HG03457 (cell line): ENCODE measurements around the gene POLR2E.

Source experiments
- ATAC-seq: cut with Tn5 transposase; IDR thresholded peaks from one replicate; pipeline ENCODE4 v1.9.1; 2021; ENCODE audit warnings: moderate number of reproducible peaks; ENCODE audit not compliant: unreplicated experiment

The POLR2E gene

GRCh38 chr19:1066748-1067340 lies 28.3 kb downstream of the POLR2E start, which contains the start of gene ARHGAP45:
TSS of gene ARHGAP45 (plus strand) at chr19:1067167. CDS start at chr19:1067406, 239 bp downstream.
- no peak for ATAC-seq

- ATAC-seq: no peak
These were observed 28.9 kb downstream of the POLR2E start for GRCh38 chr19:1066251-1066747.

DNA sequence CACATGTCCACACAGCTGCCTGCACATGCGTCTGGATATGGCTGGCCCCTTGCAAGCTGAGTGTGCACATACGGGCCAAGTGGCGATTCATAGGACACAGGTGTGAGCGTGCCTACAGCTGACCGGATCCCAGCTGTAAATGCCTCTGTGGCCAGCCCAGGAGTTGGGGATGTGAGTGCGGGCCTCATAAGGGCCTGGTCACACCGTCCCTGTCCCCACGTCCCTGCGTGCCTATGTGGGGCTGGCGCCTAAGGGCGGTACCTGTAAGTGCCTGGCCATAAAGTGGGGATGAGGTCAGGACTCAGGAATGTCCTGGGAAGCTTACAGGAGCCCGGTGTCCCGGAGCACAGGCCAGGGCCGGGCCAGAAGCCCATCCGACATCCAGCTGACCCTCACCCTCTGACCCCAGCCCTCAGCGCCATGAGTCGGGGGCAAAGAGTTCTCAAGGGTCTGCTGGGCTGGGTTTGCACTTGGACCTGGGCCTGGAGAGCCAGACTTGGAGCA lies 29.5 kb downstream of the POLR2E start:
- no peak for ATAC-seq

- no peak for ATAC-seq
These were observed 30.2 kb downstream of the POLR2E start for GRCh38 chr19:1064661-1065605.

DNA sequence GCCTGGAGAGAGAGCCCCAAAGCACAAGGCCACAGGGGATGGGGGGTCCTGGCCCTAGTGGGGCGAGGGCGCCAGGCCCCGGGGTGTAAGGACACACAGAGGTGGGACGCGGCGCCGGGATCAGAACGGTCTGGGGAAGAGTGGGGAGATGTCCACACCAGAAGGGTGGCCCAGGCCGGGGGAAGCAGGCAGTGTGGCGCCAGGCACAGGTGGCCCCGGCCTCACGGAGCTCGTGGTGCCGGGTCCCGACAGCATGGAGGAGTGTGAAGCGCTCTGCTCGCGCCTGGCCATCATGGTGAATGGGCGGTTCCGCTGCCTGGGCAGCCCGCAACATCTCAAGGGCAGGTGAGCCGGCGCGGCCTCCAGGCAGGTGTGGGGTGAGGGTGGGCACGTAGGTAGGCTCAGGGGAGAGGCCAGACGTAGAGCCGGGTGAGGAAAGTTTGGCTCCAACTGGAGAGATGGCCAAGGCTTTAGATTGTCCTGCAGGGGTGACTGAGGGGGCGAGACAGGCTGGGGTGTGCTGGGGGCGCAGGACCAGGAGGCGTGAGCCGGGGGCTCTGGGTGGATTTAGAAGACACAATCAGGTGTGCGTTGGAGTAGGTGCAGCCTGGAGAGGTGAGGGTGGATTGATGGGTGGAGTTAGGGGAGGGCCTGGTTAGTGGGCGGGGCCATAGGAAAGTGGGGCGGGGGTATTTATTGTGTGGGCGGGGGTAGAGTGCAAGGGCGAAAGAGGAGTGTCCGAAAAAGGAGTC lies 31.1 kb downstream of the POLR2E start:
- ATAC-seq: no peak

GRCh38 chr19:1063030-1063908 lies 31.9 kb downstream of the POLR2E start:
- ATAC-seq: no peak

- ATAC-seq: no peak
These were observed 32.7 kb downstream of the POLR2E start for GRCh38 chr19:1062387-1063029.

- ATAC-seq: no peak
These were observed 33.2 kb downstream of the POLR2E start for GRCh38 chr19:1061987-1062386.

- no peak for ATAC-seq
These were observed 34.5 kb downstream of the POLR2E start for GRCh38 chr19:1060689-1061088.

DNA sequence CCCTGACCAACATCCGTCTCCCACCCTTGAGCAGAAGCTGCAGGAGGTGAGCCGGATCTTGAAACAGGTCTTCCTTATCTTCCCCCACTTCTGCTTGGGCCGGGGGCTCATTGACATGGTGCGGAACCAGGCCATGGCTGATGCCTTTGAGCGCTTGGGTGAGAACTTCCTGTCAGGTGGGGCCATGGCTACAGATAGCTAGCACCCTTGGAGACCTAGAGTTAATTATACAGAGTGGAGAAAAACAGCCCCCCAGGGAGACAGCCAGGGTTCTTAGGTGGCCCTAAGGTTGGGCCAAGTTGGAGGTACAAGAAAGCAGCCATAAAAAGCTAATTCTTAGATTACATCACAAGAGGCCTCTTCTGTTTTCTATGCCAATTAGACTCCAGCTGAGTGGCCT lies 37.1 kb downstream of the POLR2E start:
- no peak for ATAC-seq

- no peak for ATAC-seq
These were observed 37.9 kb downstream of the POLR2E start for GRCh38 chr19:1057176-1057855.

DNA sequence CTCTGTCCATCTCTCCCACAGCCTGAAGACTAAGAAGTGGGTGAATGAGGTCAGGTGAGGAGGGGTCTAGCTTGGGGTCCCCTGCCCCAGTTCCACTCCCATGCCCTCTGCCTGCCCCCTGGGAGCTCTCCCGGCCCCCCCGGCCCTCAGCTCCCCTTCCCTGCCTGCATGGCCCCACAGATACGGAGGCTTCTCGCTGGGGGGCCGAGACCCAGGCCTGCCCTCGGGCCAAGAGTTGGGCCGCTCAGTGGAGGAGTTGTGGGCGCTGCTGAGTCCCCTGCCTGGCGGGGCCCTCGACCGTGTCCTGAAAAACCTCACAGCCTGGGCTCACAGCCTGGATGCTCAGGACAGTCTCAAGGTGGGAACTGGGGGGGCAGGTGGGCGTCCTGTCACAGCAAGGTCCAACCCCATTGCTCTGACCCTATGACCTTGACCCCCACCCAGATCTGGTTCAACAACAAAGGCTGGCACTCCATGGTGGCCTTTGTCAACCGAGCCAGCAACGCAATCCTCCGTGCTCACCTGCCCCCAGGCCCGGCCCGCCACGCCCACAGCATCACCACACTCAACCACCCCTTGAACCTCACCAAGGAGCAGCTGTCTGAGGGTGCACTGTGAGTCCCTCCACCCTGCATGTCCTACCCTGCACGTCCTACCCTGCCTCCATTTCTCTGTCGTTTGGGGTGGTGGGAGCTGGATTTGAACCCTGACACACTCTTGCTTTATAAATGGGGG lies 39.1 kb downstream of the POLR2E start:
- no peak for ATAC-seq

DNA sequence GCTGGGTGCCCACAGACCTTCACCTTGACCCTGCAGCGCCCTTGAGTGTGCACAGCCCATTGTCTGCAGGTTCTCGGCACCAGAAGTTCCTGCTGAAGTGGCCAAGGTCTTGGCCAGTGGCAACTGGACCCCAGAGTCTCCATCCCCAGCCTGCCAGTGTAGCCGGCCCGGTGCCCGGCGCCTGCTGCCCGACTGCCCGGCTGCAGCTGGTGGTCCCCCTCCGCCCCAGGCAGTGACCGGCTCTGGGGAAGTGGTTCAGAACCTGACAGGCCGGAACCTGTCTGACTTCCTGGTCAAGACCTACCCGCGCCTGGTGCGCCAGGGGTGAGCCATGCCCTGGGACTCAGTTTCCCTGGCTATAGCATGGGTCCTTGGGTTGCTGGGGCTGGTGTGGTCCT lies 40.1 kb downstream of the POLR2E start:
- ATAC-seq: no peak

DNA sequence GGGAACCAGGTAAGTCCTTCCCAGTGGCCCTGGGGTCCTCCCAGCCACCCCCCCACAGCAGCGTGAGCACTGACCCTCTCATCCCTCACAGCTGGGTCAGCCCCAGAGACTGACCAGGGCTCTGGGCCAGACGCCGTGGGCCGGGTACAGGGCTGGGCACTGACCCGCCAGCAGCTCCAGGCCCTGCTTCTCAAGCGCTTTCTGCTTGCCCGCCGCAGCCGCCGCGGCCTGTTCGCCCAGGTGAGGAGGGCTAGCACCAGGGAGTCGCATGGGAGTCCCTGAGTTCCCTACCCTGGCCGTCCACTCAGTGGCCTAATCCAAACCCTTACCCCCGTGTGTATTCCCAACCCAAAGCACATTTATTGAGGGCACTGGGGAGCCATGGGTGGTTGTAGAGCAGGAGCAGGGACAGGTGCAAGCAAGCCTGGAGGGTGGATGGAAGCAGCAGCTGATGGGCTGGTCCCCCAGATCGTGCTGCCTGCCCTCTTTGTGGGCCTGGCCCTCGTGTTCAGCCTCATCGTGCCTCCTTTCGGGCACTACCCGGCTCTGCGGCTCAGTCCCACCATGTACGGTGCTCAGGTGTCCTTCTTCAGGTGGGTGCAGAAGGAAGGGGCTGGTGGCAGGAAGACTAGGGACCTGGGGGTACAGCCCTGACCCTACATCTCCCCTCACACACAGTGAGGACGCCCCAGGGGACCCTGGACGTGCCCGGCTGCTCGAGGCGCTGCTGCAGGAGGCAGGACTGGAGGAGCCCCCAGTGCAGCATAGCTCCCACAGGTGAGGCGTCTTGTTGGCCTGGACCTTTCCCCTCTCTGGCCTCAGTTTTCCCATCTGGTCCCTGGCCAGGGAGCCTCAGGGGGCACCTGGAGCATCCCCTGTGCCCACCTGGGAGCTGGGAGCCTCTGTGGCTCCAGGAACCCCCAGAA lies 40.8 kb downstream of the POLR2E start:
- ATAC-seq: no peak

GRCh38 chr19:1053176-1054101 lies 41.7 kb downstream of the POLR2E start:
- no peak for ATAC-seq

GRCh38 chr19:1052349-1052975 lies 42.7 kb downstream of the POLR2E start:
- no peak for ATAC-seq
